Neural cell (in vitro differentiated cells): ENCODE measurements around the gene NOD1. TPM values are rescaled to one million over a fixed set of nuclear protein-coding genes. Genes with fewer than 3 reads are reported as not detected.

Experiments used
- H2AFZ ChIP-seq: fragments of 200-600, 300-800 bp; sonication (generic), shearing (Covaris generic); 2 replicates; pipeline ENCODE4 v1.6.0; 2014; ENCODE audit warnings: low read depth, mild to moderate bottlenecking, antibody characterized with exemption, low read length, moderate library complexity
- H3F3A ChIP-seq: fragments of 200-600 bp; shearing (Covaris generic); 2 replicates; pipeline ENCODE4 v1.6.1; 2016; ENCODE audit warnings: mild to moderate bottlenecking, moderate library complexity, mixed read lengths, antibody characterized with exemption, low read length; ENCODE audit not compliant: insufficient read depth, poor library complexity, severe bottlenecking
- H3K27ac ChIP-seq: fragments of 200-600, 300-800 bp; sonication (generic), shearing (Covaris generic); 2 replicates; pipeline ENCODE4 v1.5.1; 2014; ENCODE audit warnings: mild to moderate bottlenecking, low read length, moderate library complexity
- H3K27me3 ChIP-seq: fragments of 300-800, 200-600 bp; sonication (generic), shearing (Covaris generic); 2 replicates; pipeline ENCODE4 v1.6.0; 2014; ENCODE audit warnings: mild to moderate bottlenecking, low read depth, low read length, moderate library complexity; ENCODE audit not compliant: insufficient read depth
- H3K36me3 ChIP-seq: fragments of 300-800, 200-600 bp; sonication (generic), shearing (Covaris generic); 2 replicates; pipeline ENCODE4 v1.5.1; 2014; ENCODE audit warnings: mild to moderate bottlenecking, antibody characterized with exemption, low read length, moderate library complexity; ENCODE audit not compliant: insufficient read depth
- H3K4me2 ChIP-seq: fragments of 300-800, 200-600 bp; sonication (generic), shearing (Covaris generic); 2 replicates; pipeline ENCODE4 v1.6.0; 2014; ENCODE audit warnings: mild to moderate bottlenecking, low read length
- H3K4me3 ChIP-seq: fragments of 300-800, 200-600 bp; sonication (generic), shearing (Covaris generic); 2 replicates; pipeline ENCODE4 v1.5.1; 2014; ENCODE audit warnings: mild to moderate bottlenecking, low read length, moderate library complexity
- H3K79me2 ChIP-seq: fragments of 200-600 bp; shearing (Covaris generic); replicated peaks from 2 replicates; pipeline ENCODE4 v1.6.0; 2014; ENCODE audit warnings: mild to moderate bottlenecking, low read length, moderate library complexity; ENCODE audit not compliant: insufficient read depth
- H3K9ac ChIP-seq: fragments of 300-800, 200-600 bp; sonication (generic), shearing (Covaris generic); 2 replicates; pipeline ENCODE4 v1.6.1; 2016; ENCODE audit warnings: mild to moderate bottlenecking, low read length, mixed read lengths
- H3K9me2 ChIP-seq: fragments of 200-600 bp; shearing (Covaris generic); 2 replicates; pipeline ENCODE4 v1.6.1; 2016; ENCODE audit warnings: mild to moderate bottlenecking, low read length, mixed read lengths; ENCODE audit not compliant: insufficient read depth
- H3K9me3 ChIP-seq: fragments of 200-600, 300-800 bp; sonication (generic), shearing (Covaris generic); 2 replicates; pipeline ENCODE4 v1.6.1; 2016; ENCODE audit warnings: mild to moderate bottlenecking, mixed run types, low read length, moderate library complexity, mixed read lengths
- H4K20me1 ChIP-seq: fragments of 200-600 bp; shearing (Covaris generic); 2 replicates; pipeline ENCODE4 v1.6.1; 2016; ENCODE audit warnings: mild to moderate bottlenecking, mixed run types; ENCODE audit not compliant: insufficient read depth
- CTCF ChIP-seq: fragments of 450-650 bp; IDR thresholded peaks from 2 replicates; pipeline ENCODE4 v1.5.1; 2014; ENCODE audit warnings: antibody characterized with exemption, mild to moderate bottlenecking, moderate library complexity; ENCODE audit not compliant: poor library complexity, severe bottlenecking
- EP300 ChIP-seq: fragments of 450-650 bp; conservative IDR thresholded peaks from 2 replicates; pipeline ENCODE4 v1.6.1; 2014; ENCODE audit warnings: antibody characterized with exemption, mild to moderate bottlenecking, moderate library complexity; ENCODE audit not compliant: poor library complexity, severe bottlenecking
- EZH2 ChIP-seq: fragments of 200-600, 300-800 bp; shearing (Covaris generic), sonication (generic); IDR thresholded peaks from 2 replicates; pipeline ENCODE4 v1.6.1; 2014; ENCODE audit warnings: antibody characterized with exemption, low read length, borderline replicate concordance, mild to moderate bottlenecking; ENCODE audit not compliant: insufficient read depth, poor library complexity, severe bottlenecking
- MXI1 ChIP-seq: fragments of 450-650 bp; conservative IDR thresholded peaks from 2 replicates; pipeline ENCODE4 v1.6.1; 2014; ENCODE audit warnings: antibody characterized with exemption, mild to moderate bottlenecking; ENCODE audit not compliant: poor library complexity, severe bottlenecking
- POLR2AphosphoS5 ChIP-seq: IDR thresholded peaks from 2 replicates; pipeline ENCODE4 v1.6.1; 2012
- RAD21 ChIP-seq: fragments of 450-650 bp; conservative IDR thresholded peaks from 2 replicates; pipeline ENCODE4 v1.6.1; 2014; ENCODE audit warnings: antibody characterized with exemption, mild to moderate bottlenecking, moderate library complexity
- REST ChIP-seq: IDR thresholded peaks from 2 replicates; pipeline ENCODE4 v1.6.1; 2012; ENCODE audit warnings: borderline replicate concordance
- SMC3 ChIP-seq: fragments of 450-650 bp; conservative IDR thresholded peaks from 2 replicates; pipeline ENCODE4 v1.6.1; 2014; ENCODE audit warnings: antibody characterized with exemption, mild to moderate bottlenecking, moderate library complexity; ENCODE audit not compliant: poor library complexity
- TAF1 ChIP-seq: IDR thresholded peaks from 2 replicates; pipeline ENCODE4 v1.6.1; 2012; ENCODE audit warnings: low read depth
- polyA plus RNA-seq: library from polyadenylated mRNA; depleted of rRNA; stranded (reverse); fragments of >200 nt; gene quantifications from 2 replicates; pipeline ENCODE4 v1.2.3, GENCODE V29; 2014

Gene NOD1
- polyA plus RNA-seq, 1 donor from 2014 or later: 0.43 TPM

GRCh38 chr7:30476459-30477145, 2.0 kb downstream of the NOD1 start:
- Histone ChIP-seq H3K79me2 (no peaks in the 10 kb centered on the region), H3K27me3 (peaks cover 4% of the 10 kb centered on the region), H3K9me2 (no peaks in the 10 kb centered on the region), H4K20me1 (no peaks in the 10 kb centered on the region), H3K4me3 (no peak overlapping the region), H3K4me2 (no peak overlapping the region), H3K36me3 (no peaks in the 10 kb centered on the region), H3K9me3 (no peaks in the 10 kb centered on the region), H3K9ac (no peak overlapping the region), H3F3A (no peaks in the 10 kb centered on the region), H3K27ac (no peak overlapping the region), H2AFZ (no peak overlapping the region)
- TF ChIP-seq REST (no peak), CTCF (no peak), POLR2AphosphoS5 (no peak), EZH2 (no peak), RAD21 (no peak), MXI1 (no peak), SMC3 (no peak), TAF1 (no peak), EP300 (no peak)

GRCh38 chr7:30475580-30475979, 3.0 kb downstream of the NOD1 start:
- H3K9me3 ChIP-seq: no peaks in the 10 kb centered on the region
- TF ChIP-seq RAD21: no peak
- no peak for TF ChIP-seq REST
- TF ChIP-seq EP300: no peak
- TF ChIP-seq POLR2AphosphoS5: no peak
- TF ChIP-seq TAF1: no peak
- no peak for TF ChIP-seq MXI1
- TF ChIP-seq EZH2: no peak
- no peak for TF ChIP-seq CTCF
- no peak for TF ChIP-seq SMC3
- H4K20me1 ChIP-seq: no peaks in the 10 kb centered on the region
- H2AFZ ChIP-seq: no peak overlapping the region
- no peak overlapping the region for H3K4me2 ChIP-seq
- H3K9ac ChIP-seq: no peak overlapping the region
- H3K79me2 ChIP-seq: no peaks in the 10 kb centered on the region
- H3F3A ChIP-seq: no peaks in the 10 kb centered on the region
- peaks cover 4% of the 10 kb centered on the region for H3K27me3 ChIP-seq
- no peaks in the 10 kb centered on the region for H3K9me2 ChIP-seq
- H3K27ac ChIP-seq: no peak overlapping the region
- no peak overlapping the region for H3K4me3 ChIP-seq
- no peaks in the 10 kb centered on the region for H3K36me3 ChIP-seq
